Activated naive CD4-positive, alpha-beta T cell treated with anti-CD3 and anti-CD28 coated beads, Interleukin-2, amount 10 ng/mL, durations not matched to agents 7 days and 5 days (primary cell): Measurements from ENCODE around the gene KCNMA1.

Experiments
- CTCF ChIA-PET: fragments of 350-600 bp; sonication (Branson Sonifier 250); formaldehyde crosslinking; loops from one replicate; lab custom pipeline; 2021; ENCODE audit warnings: antibody characterized with exemption; lab: Charles Lee
- DNase-seq: peaks from one replicate; pipeline ENCODE4 v3.0.0-alpha.2; 2020
- H3K27ac Mint-ChIP-seq: one replicate; pipeline ENCODE4 v1.8.0; 2021; ENCODE audit warnings: mild to moderate bottlenecking, moderate library complexity, mixed read lengths
- H3K27me3 Mint-ChIP-seq: one replicate; pipeline ENCODE4 v1.8.0; 2021; ENCODE audit warnings: mild to moderate bottlenecking, mixed read lengths
- H3K36me3 Mint-ChIP-seq: one replicate; pipeline ENCODE4 v1.8.0; 2021; ENCODE audit warnings: mixed read lengths
- H3K4me1 Mint-ChIP-seq: one replicate; pipeline ENCODE4 v1.8.0; 2021; ENCODE audit warnings: mixed read lengths
- H3K4me3 Mint-ChIP-seq: one replicate; pipeline ENCODE4 v1.8.0; 2021; ENCODE audit warnings: mild to moderate bottlenecking, moderate library complexity, mixed read lengths
- H3K9me3 Mint-ChIP-seq: one replicate; pipeline ENCODE4 v1.8.0; 2021; ENCODE audit warnings: mixed read lengths

The KCNMA1 gene

GRCh38 chr10:77433546-77433945 is 204.1 kb downstream of the KCNMA1 start:
- DNase-seq = no peak

GRCh38 chr10:77431980-77432797 is 205.4 kb downstream of the KCNMA1 start:
- no peaks in the 10 kb centered on the region for H3K4me1 Mint-ChIP-seq
- no peak overlapping the region for H3K4me3 Mint-ChIP-seq
- CTCF ChIA-PET = no interaction called here
- no peaks in the 10 kb centered on the region for H3K36me3 Mint-ChIP-seq
- no peaks in the 10 kb centered on the region for H3K9me3 Mint-ChIP-seq
- H3K27me3 Mint-ChIP-seq = no peaks in the 10 kb centered on the region
- no peak overlapping the region for H3K27ac Mint-ChIP-seq
- DNase-seq = no peak

More at GRCh38 chr10:77433546-77433945, 204.1 kb downstream of the KCNMA1 start:
- CTCF ChIA-PET = no interaction called here
- Mint-ChIP-seq H3K27ac (no peak overlapping the region), H3K9me3 (no peaks in the 10 kb centered on the region), H3K4me1 (no peaks in the 10 kb centered on the region), H3K4me3 (no peak overlapping the region), H3K27me3 (no peaks in the 10 kb centered on the region), H3K36me3 (no peaks in the 10 kb centered on the region)

- CTCF ChIA-PET = no interaction called here
- Mint-ChIP-seq H3K9me3 (no peaks in the 10 kb centered on the region), H3K27ac (no peak overlapping the region), H3K36me3 (no peaks in the 10 kb centered on the region), H3K4me1 (no peaks in the 10 kb centered on the region), H3K4me3 (no peak overlapping the region), H3K27me3 (no peaks in the 10 kb centered on the region)
- DNase-seq = no peak
Measured at GRCh38 chr10:77431209-77431611, 206.4 kb downstream of the KCNMA1 start.

- Mint-ChIP-seq H3K27ac (no peak overlapping the region), H3K9me3 (no peaks in the 10 kb centered on the region), H3K27me3 (no peaks in the 10 kb centered on the region), H3K4me3 (no peak overlapping the region), H3K4me1 (no peaks in the 10 kb centered on the region), H3K36me3 (no peaks in the 10 kb centered on the region)
- no peak for DNase-seq
- CTCF ChIA-PET = no interaction called here
Measured at GRCh38 chr10:77430530-77430929, 207.1 kb downstream of the KCNMA1 start.

GRCh38 chr10:77428691-77429395 is 208.8 kb downstream of the KCNMA1 start:
- CTCF ChIA-PET = no interaction called here
- Mint-ChIP-seq H3K27me3 (no peaks in the 10 kb centered on the region), H3K36me3 (no peaks in the 10 kb centered on the region), H3K9me3 (no peaks in the 10 kb centered on the region), H3K4me3 (no peak overlapping the region), H3K4me1 (no peaks in the 10 kb centered on the region), H3K27ac (no peak overlapping the region)
- no peak for DNase-seq

- no peak overlapping the region for H3K4me3 Mint-ChIP-seq
- H3K27me3 Mint-ChIP-seq = no peaks in the 10 kb centered on the region
- H3K27ac Mint-ChIP-seq = no peak overlapping the region
- DNase-seq = no peak
- H3K36me3 Mint-ChIP-seq = no peaks in the 10 kb centered on the region
- CTCF ChIA-PET = no interaction called here
- no peaks in the 10 kb centered on the region for H3K4me1 Mint-ChIP-seq
- H3K9me3 Mint-ChIP-seq = no peaks in the 10 kb centered on the region
Measured at GRCh38 chr10:77424257-77424656, 213.4 kb downstream of the KCNMA1 start.

GRCh38 chr10:77422491-77423338 is 214.9 kb downstream of the KCNMA1 start:
- H3K27ac Mint-ChIP-seq = no peak overlapping the region
- H3K36me3 Mint-ChIP-seq = no peaks in the 10 kb centered on the region
- no peak for DNase-seq
- H3K4me1 Mint-ChIP-seq = no peaks in the 10 kb centered on the region
- H3K4me3 Mint-ChIP-seq = no peak overlapping the region
- CTCF ChIA-PET = no interaction called here
- no peaks in the 10 kb centered on the region for H3K9me3 Mint-ChIP-seq
- no peaks in the 10 kb centered on the region for H3K27me3 Mint-ChIP-seq

GRCh38 chr10:77421591-77421990 is 216.0 kb downstream of the KCNMA1 start:
- no peaks in the 10 kb centered on the region for H3K9me3 Mint-ChIP-seq

GRCh38 chr10:77420947-77421523 is 216.6 kb downstream of the KCNMA1 start:
- Mint-ChIP-seq H3K4me1 (no peaks in the 10 kb centered on the region), H3K4me3 (no peak overlapping the region), H3K9me3 (no peaks in the 10 kb centered on the region), H3K36me3 (no peaks in the 10 kb centered on the region), H3K27ac (no peak overlapping the region), H3K27me3 (no peaks in the 10 kb centered on the region)
- no peak for DNase-seq
- CTCF ChIA-PET = no interaction called here

More at GRCh38 chr10:77421591-77421990, 216.0 kb downstream of the KCNMA1 start:
- H3K4me1 Mint-ChIP-seq = no peaks in the 10 kb centered on the region
- no peak overlapping the region for H3K4me3 Mint-ChIP-seq
- H3K36me3 Mint-ChIP-seq = no peaks in the 10 kb centered on the region
- CTCF ChIA-PET = no interaction called here
- no peak for DNase-seq
- H3K27me3 Mint-ChIP-seq = no peaks in the 10 kb centered on the region
- H3K27ac Mint-ChIP-seq = no peak overlapping the region

GRCh38 chr10:77419979-77420378 is 217.6 kb downstream of the KCNMA1 start:
- Mint-ChIP-seq H3K27me3 (no peaks in the 10 kb centered on the region), H3K9me3 (no peaks in the 10 kb centered on the region), H3K27ac (no peak overlapping the region), H3K4me1 (no peaks in the 10 kb centered on the region), H3K36me3 (no peaks in the 10 kb centered on the region), H3K4me3 (no peak overlapping the region)
- DNase-seq = no peak
- CTCF ChIA-PET = no interaction called here

GRCh38 chr10:77419056-77419455 is 218.6 kb downstream of the KCNMA1 start:
- Mint-ChIP-seq H3K27ac (no peak overlapping the region), H3K4me1 (no peaks in the 10 kb centered on the region), H3K36me3 (no peaks in the 10 kb centered on the region), H3K9me3 (no peaks in the 10 kb centered on the region), H3K27me3 (no peaks in the 10 kb centered on the region), H3K4me3 (no peak overlapping the region)
- CTCF ChIA-PET = no interaction called here
- no peak for DNase-seq

- no peaks in the 10 kb centered on the region for H3K9me3 Mint-ChIP-seq
- no peak overlapping the region for H3K4me3 Mint-ChIP-seq
- CTCF ChIA-PET = no interaction called here
- H3K36me3 Mint-ChIP-seq = no peaks in the 10 kb centered on the region
- no peaks in the 10 kb centered on the region for H3K27me3 Mint-ChIP-seq
- no peaks in the 10 kb centered on the region for H3K4me1 Mint-ChIP-seq
- no peak for DNase-seq
- H3K27ac Mint-ChIP-seq = no peak overlapping the region
Measured at GRCh38 chr10:77417806-77418640, 219.6 kb downstream of the KCNMA1 start.

GRCh38 chr10:77417359-77417758 is 220.2 kb downstream of the KCNMA1 start:
- H3K27me3 Mint-ChIP-seq = no peaks in the 10 kb centered on the region

More at GRCh38 chr10:77417359-77417758, 220.2 kb downstream of the KCNMA1 start:
- Mint-ChIP-seq H3K27ac (no peak overlapping the region), H3K36me3 (no peaks in the 10 kb centered on the region), H3K4me1 (no peaks in the 10 kb centered on the region), H3K4me3 (no peak overlapping the region), H3K9me3 (no peaks in the 10 kb centered on the region)
- CTCF ChIA-PET = no interaction called here
- DNase-seq = no peak
